Measurements from ENCODE around the gene CDC42.

The CDC42 gene

GRCh38 chr1:22100168-22100567 lies 47.7 kb downstream of the CDC42 start:
- TF ChIP-seq ZFX (IDR thresholded peaks at IDR 0.05) = no peak
- TF ChIP-seq CTCF (conservative IDR thresholded peaks at IDR 0.05) = no peak
- H3K27ac ChIP-seq = no peak overlapping the region

GRCh38 chr1:22101199-22101598 lies 48.7 kb downstream of the CDC42 start:
- H3K27ac ChIP-seq = no peak overlapping the region
- no peak for TF ChIP-seq CTCF (conservative IDR thresholded peaks at IDR 0.05)
- TF ChIP-seq ZFX (IDR thresholded peaks at IDR 0.05) = no peak

GRCh38 chr1:22101995-22102394 lies 49.5 kb downstream of the CDC42 start:
- no peak overlapping the region for H3K27ac ChIP-seq
- TF ChIP-seq CTCF (conservative IDR thresholded peaks at IDR 0.05) = no peak
- no peak for TF ChIP-seq ZFX (IDR thresholded peaks at IDR 0.05)

GRCh38 chr1:22102746-22103145 lies 50.2 kb downstream of the CDC42 start:
- no peak for TF ChIP-seq CTCF (conservative IDR thresholded peaks at IDR 0.05)
- TF ChIP-seq ZFX (IDR thresholded peaks at IDR 0.05) = no peak
- no peak overlapping the region for H3K27ac ChIP-seq

- TF ChIP-seq CTCF (conservative IDR thresholded peaks at IDR 0.05) (no peak), ZFX (IDR thresholded peaks at IDR 0.05) (no peak)
- H3K27ac ChIP-seq = no peak overlapping the region
Observed at GRCh38 chr1:22104094-22104493, 51.6 kb downstream of the CDC42 start.

GRCh38 chr1:22104865-22105437 lies 52.4 kb downstream of the CDC42 start:
- TF ChIP-seq CTCF (conservative IDR thresholded peaks at IDR 0.05) (no peak), ZFX (IDR thresholded peaks at IDR 0.05) (no peak)

GRCh38 chr1:22105611-22106207 lies 53.2 kb downstream of the CDC42 start:
- H3K27ac ChIP-seq = no peak overlapping the region
- TF ChIP-seq CTCF (conservative IDR thresholded peaks at IDR 0.05) = peak; percentile 69
- no peak for TF ChIP-seq ZFX (IDR thresholded peaks at IDR 0.05)

More at GRCh38 chr1:22104865-22105437, 52.4 kb downstream of the CDC42 start:
- H3K27ac ChIP-seq = no peak overlapping the region

Data from C4-2B (cell line).